ENCODE results near the gene ADARB1. TPM values are rescaled to one million over a fixed set of nuclear protein-coding genes. Genes with fewer than 3 reads are reported as not detected.

Gene ADARB1
- polyA plus RNA-seq, 1 of the 3 experiments (the other 2 are of a cell fraction): 7.8 TPM

- Histone ChIP-seq H3K9me3 (no peaks in the 10 kb centered on the region), H3K4me3 (ENCODE audit: low read depth in 2 of 2, low read length in 1 of 2) (no peak overlapping the region), H3K79me2 (ENCODE audit: insufficient read depth) (peaks cover 5% of the 10 kb centered on the region), H3K27me3 (ENCODE audit: insufficient read depth) (no peaks in the 10 kb centered on the region), H4K20me1 (ENCODE audit: insufficient read depth) (no peaks in the 10 kb centered on the region), H3K9ac (no peak overlapping the region), H3K36me3 (replicated peaks in 1 of 2; ENCODE audit: control insufficient read depth in 1 of 2, insufficient read depth in 2 of 2, low read length in 1 of 2) (peaks cover 0 to 11% of the 10 kb centered on the region in 2 experiments), H3K4me1 (ENCODE audit: control insufficient read depth in 1 of 2, insufficient read depth in 2 of 2, low read depth in 1 of 2, low read length in 1 of 2) (peaks cover 0 to 28% of the 10 kb centered on the region in 2 experiments; a peak in 1 of 4 replicates), H2AFZ (ENCODE audit: low read depth) (no peak overlapping the region), H3K9me2 (no peaks in the 10 kb centered on the region), H3F3A (replicated peaks; ENCODE audit: insufficient read depth) (no peaks in the 10 kb centered on the region), H3K27ac (ENCODE audit: low read depth in 2 of 2, low read length in 1 of 2) (no peak overlapping the region), H3K4me2 (no peak overlapping the region)
- DNase-seq: no peak
- CTCF ChIA-PET: interaction anchor here (0.9 to 2.4 kb wide), 5 partner anchors 13 to 169 kb away, joined by 3 to 14 read pairs (median 4); no protein-coding TSS in a partner anchor
- WGBS (ENCODE audit: low lambda C conversion rate): 92% methylated on average over 2 of the region's 2 CpGs
- no peak for TF ChIP-seq RFX5 (IDR thresholded peaks at IDR 0.05; ENCODE audit: low read length)
- TF ChIP-seq IRF3 (IDR thresholded peaks at IDR 0.05; ENCODE audit: low read depth, low read length): no peak
- TF ChIP-seq RCOR1 (IDR thresholded peaks at IDR 0.05; ENCODE audit: low read length): no peak
- no peak for TF ChIP-seq USF1 (IDR thresholded peaks at IDR 0.05; ENCODE audit: borderline replicate concordance, low read depth)
- no peak for TF ChIP-seq FOXJ3 (CRISPR knock-in tag; IDR thresholded peaks at IDR 0.05)
- no peak for TF ChIP-seq MXI1 (IDR thresholded peaks at IDR 0.05; ENCODE audit: low read depth, low read length)
- TF ChIP-seq FOXM1 (IDR thresholded peaks at IDR 0.05; ENCODE audit: low read depth): no peak
- no peak for TF ChIP-seq POLR2AphosphoS5 (IDR thresholded peaks at IDR 0.05; ENCODE audit: low read depth, low read length)
- no peak for TF ChIP-seq SIN3A (IDR thresholded peaks at IDR 0.05; ENCODE audit: borderline replicate concordance, low read depth, low read length)
- no peak for TF ChIP-seq USF2 (IDR thresholded peaks at IDR 0.05; ENCODE audit: borderline replicate concordance, low read depth, low read length)
- TF ChIP-seq EP300 (IDR thresholded peaks at IDR 0.05; ENCODE audit: borderline replicate concordance in 1 of 2, low read depth in 1 of 2, low read length in 1 of 2): no peak
- no peak for TF ChIP-seq TEAD4 (IDR thresholded peaks at IDR 0.05; ENCODE audit: borderline replicate concordance, insufficient read depth)
- TF ChIP-seq GABPA (IDR thresholded peaks at IDR 0.05; ENCODE audit: low read depth): no peak
- POLR2A ChIA-PET: no interaction called here
Observed at GRCh38 chr21:45118099-45118498, 43.7 kb downstream of the ADARB1 start.

GRCh38 chr21:45119812-45120211, 45.4 kb downstream of the ADARB1 start:
- Histone ChIP-seq H3K79me2 (ENCODE audit: insufficient read depth) (no peaks in the 10 kb centered on the region; the same call in 1 of the 2 replicates), H3K9me2 (no peaks in the 10 kb centered on the region), H2AFZ (ENCODE audit: low read depth) (no peak overlapping the region), H3K9me3 (no peaks in the 10 kb centered on the region), H4K20me1 (ENCODE audit: insufficient read depth) (no peaks in the 10 kb centered on the region), H3K4me1 (ENCODE audit: control insufficient read depth in 1 of 2, insufficient read depth in 2 of 2, low read depth in 1 of 2, low read length in 1 of 2) (peaks cover 0 to 19% of the 10 kb centered on the region in 2 experiments; a peak in 1 of 4 replicates), H3K4me2 (no peak overlapping the region), H3K9ac (no peak overlapping the region), H3F3A (replicated peaks; ENCODE audit: insufficient read depth) (no peaks in the 10 kb centered on the region), H3K27ac (ENCODE audit: low read depth in 2 of 2, low read length in 1 of 2) (no peak overlapping the region), H3K27me3 (ENCODE audit: insufficient read depth) (no peaks in the 10 kb centered on the region), H3K36me3 (replicated peaks in 1 of 2; ENCODE audit: control insufficient read depth in 1 of 2, insufficient read depth in 2 of 2, low read length in 1 of 2) (peaks cover 0 to 11% of the 10 kb centered on the region in 2 experiments), H3K4me3 (ENCODE audit: low read depth in 2 of 2, low read length in 1 of 2) (no peak overlapping the region)
- WGBS (ENCODE audit: low lambda C conversion rate): 96% methylated on average over 7 of the region's 7 CpGs
- no peak for DNase-seq
- ChIA-PET CTCF (interaction anchor here (1.1 to 5.3 kb wide), 5 partner anchors 8 to 170 kb away, joined by 3 to 80 read pairs (median 16); no protein-coding TSS in a partner anchor), POLR2A (no interaction called here)
- TF ChIP-seq JUND (IDR thresholded peaks at IDR 0.05) (no peak), ZBTB33 (IDR thresholded peaks at IDR 0.05; ENCODE audit: borderline replicate concordance, low read depth) (no peak), EP300 (IDR thresholded peaks at IDR 0.05; ENCODE audit: borderline replicate concordance in 1 of 2, low read depth in 1 of 2, low read length in 1 of 2) (no peak), YY1 (IDR thresholded peaks at IDR 0.05; ENCODE audit: low read depth) (no peak), PBX3 (IDR thresholded peaks at IDR 0.05) (no peak), RCOR1 (IDR thresholded peaks at IDR 0.05; ENCODE audit: low read length) (no peak), SIN3A (IDR thresholded peaks at IDR 0.05; ENCODE audit: borderline replicate concordance, low read depth, low read length) (no peak), MEF2A (IDR thresholded peaks at IDR 0.05; ENCODE audit: borderline replicate concordance, low read depth) (no peak), IRF3 (IDR thresholded peaks at IDR 0.05; ENCODE audit: low read depth, low read length) (no peak), GABPA (IDR thresholded peaks at IDR 0.05; ENCODE audit: low read depth) (no peak), TEAD4 (IDR thresholded peaks at IDR 0.05; ENCODE audit: borderline replicate concordance, insufficient read depth) (no peak), NRF1 (IDR thresholded peaks at IDR 0.05; ENCODE audit: low read depth, low read length) (no peak)
